Keratinocyte (primary cell): ENCODE results near the gene SCAP.

Experiments
- EZH2 ChIP-seq: IDR thresholded peaks from one replicate; pipeline ENCODE4 v1.6.1; 2012; ENCODE audit warnings: inconsistent platforms, mild to moderate bottlenecking, low read length, moderate library complexity
- TF ChIP-seq, protein P1 (sequence below), 3 experiments: IDR thresholded peaks in 1 of 3; conservative IDR thresholded peaks in 1 of 3; optimal IDR thresholded peaks in 1 of 3; 2 replicates in 2 of 3; 3 replicates in 1 of 3; pipeline versions ENCODE3 to v1.5.1; 2011; ENCODE audit warnings: low read length in 3 of 3, mild to moderate bottlenecking in 3 of 3, moderate library complexity in 2 of 3, control low read depth in 1 of 3, inconsistent platforms in 1 of 3; ENCODE audit not compliant: insufficient read depth in 2 of 3; ENCODE audit errors: extremely low read depth in 1 of 3

DNA sequence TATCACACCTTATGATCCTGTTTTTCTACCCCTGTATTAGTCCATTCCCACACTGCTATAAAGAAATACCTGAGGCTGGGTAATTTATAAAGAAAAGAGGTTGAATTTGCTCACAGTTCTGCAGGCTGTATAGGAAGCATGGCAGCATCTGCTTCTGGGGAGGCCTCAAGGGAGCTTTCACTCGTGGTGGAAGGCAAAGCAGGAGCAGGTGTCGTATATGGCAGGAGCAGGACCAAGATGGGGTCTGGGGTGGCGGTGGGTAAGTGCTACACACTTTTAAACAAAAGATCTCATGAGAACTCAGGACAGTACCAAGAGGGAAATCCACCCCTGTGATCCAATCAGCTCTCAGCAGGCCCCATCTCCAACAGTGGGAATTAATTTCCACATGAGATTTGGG, 15.4 kb upstream of the SCAP start:
- TF ChIP-seq, protein P1, sequence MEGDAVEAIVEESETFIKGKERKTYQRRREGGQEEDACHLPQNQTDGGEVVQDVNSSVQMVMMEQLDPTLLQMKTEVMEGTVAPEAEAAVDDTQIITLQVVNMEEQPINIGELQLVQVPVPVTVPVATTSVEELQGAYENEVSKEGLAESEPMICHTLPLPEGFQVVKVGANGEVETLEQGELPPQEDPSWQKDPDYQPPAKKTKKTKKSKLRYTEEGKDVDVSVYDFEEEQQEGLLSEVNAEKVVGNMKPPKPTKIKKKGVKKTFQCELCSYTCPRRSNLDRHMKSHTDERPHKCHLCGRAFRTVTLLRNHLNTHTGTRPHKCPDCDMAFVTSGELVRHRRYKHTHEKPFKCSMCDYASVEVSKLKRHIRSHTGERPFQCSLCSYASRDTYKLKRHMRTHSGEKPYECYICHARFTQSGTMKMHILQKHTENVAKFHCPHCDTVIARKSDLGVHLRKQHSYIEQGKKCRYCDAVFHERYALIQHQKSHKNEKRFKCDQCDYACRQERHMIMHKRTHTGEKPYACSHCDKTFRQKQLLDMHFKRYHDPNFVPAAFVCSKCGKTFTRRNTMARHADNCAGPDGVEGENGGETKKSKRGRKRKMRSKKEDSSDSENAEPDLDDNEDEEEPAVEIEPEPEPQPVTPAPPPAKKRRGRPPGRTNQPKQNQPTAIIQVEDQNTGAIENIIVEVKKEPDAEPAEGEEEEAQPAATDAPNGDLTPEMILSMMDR (optimal IDR thresholded peaks at IDR 0.05 in 1 of 3, IDR thresholded peaks at IDR 0.05 in 1 of 3, conservative IDR thresholded peaks at IDR 0.05 in 1 of 3; ENCODE audit: extremely low read depth in 1 of 3, insufficient read depth in 2 of 3, low read length in 3 of 3): no peak
- TF ChIP-seq EZH2: no peak
